T-helper 2 cell treated with Interferon-gamma antibody and Interleukin-4, amounts not matched to agents 5 μg/mL and 100 μg/mL, for 36 hours (primary cell): ENCODE results near the gene PTPRN2.

Experiments
- DNase-seq: peaks from one replicate; pipeline ENCODE4 v3.0.0; 2021; ENCODE audit warnings: low spot score
- H3K27ac Mint-ChIP-seq: one replicate; pipeline ENCODE4 v1.8.0; 2021; ENCODE audit warnings: mild to moderate bottlenecking, mixed read lengths
- H3K27me3 Mint-ChIP-seq: one replicate; pipeline ENCODE4 v1.8.0; 2021; ENCODE audit warnings: low read depth, mixed read lengths
- H3K36me3 Mint-ChIP-seq: one replicate; pipeline ENCODE4 v1.8.0; 2021; ENCODE audit warnings: low read depth, mixed read lengths
- H3K4me1 Mint-ChIP-seq: one replicate; pipeline ENCODE4 v1.8.0; 2021; ENCODE audit warnings: low read depth, mixed read lengths
- H3K4me3 Mint-ChIP-seq: one replicate; pipeline ENCODE4 v1.8.0; 2022; ENCODE audit warnings: mild to moderate bottlenecking, moderate library complexity, mixed read lengths
- H3K9me3 Mint-ChIP-seq: one replicate; pipeline ENCODE4 v1.8.0; 2021; ENCODE audit warnings: mixed read lengths

Gene PTPRN2

DNA sequence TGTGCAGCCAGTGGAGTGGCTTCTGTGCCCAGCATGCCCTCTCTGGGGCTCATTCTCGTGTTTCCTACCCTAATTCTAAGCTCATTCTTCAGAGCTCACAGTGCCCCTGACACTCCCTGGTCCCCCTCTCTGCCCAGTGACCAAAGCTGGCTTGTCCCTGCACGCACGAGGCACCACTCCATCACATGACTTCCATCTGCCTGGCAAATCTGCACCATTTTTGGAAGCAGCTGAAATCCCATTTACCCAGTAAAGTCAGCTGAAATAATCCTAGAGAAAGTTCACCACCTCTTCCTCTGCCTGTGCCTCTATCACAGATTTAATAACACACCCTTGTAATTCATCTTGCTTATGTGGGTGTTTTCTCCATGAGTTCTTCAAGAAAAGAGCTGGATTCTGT, 616.9 kb downstream of the PTPRN2 start:
- H3K27me3 Mint-ChIP-seq: no peaks in the 10 kb centered on the region
- no peak overlapping the region for H3K4me3 Mint-ChIP-seq
- H3K36me3 Mint-ChIP-seq: no peaks in the 10 kb centered on the region
- peaks cover 46% of the 10 kb centered on the region for H3K9me3 Mint-ChIP-seq
- no peak for DNase-seq
- H3K27ac Mint-ChIP-seq: no peak overlapping the region
- H3K4me1 Mint-ChIP-seq: no peaks in the 10 kb centered on the region

DNA sequence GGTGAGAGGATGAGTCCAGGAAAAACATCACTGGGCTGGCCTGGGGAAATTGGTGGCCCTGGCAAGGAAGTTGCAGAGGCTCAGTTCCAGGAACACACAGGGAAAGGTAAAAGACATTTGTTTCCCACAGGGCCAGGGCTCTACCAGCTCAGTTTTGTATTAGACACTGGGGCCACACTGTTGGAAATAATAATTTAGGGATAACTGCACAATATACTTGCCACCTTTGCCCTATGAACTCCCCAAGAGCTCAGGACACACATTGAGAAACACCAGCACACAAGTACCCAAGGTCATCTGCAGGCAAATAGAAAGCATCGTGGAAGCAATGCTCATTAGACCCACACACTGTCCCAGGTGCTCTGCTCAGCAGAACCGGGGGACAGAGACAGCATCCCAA, 617.6 kb downstream of the PTPRN2 start:
- peaks cover 39% of the 10 kb centered on the region for H3K9me3 Mint-ChIP-seq
- H3K27me3 Mint-ChIP-seq: no peaks in the 10 kb centered on the region
- H3K36me3 Mint-ChIP-seq: no peaks in the 10 kb centered on the region
- no peaks in the 10 kb centered on the region for H3K4me1 Mint-ChIP-seq
- H3K4me3 Mint-ChIP-seq: no peak overlapping the region
- DNase-seq: no peak
- H3K27ac Mint-ChIP-seq: no peak overlapping the region

DNA sequence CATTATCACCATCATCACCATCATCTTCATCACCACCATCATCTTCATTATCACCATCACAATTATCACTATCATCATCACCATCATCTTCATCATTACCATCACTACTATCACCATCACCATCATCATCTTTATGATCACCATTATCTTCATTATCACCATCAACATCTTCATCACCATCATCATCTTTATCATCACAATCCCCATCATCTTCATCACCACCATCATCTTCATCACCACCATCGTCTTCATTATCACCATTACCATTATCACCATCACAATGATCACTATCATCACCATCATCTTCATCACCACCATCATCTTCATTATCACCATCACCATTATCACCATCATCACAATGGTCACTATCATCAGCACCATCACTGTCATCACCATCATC, 621.1 kb downstream of the PTPRN2 start:
- Mint-ChIP-seq H3K27me3 (no peaks in the 10 kb centered on the region), H3K27ac (no peak overlapping the region), H3K9me3 (peaks cover 23% of the 10 kb centered on the region), H3K4me3 (no peak overlapping the region), H3K4me1 (no peaks in the 10 kb centered on the region), H3K36me3 (no peaks in the 10 kb centered on the region)
- no peak for DNase-seq

DNA sequence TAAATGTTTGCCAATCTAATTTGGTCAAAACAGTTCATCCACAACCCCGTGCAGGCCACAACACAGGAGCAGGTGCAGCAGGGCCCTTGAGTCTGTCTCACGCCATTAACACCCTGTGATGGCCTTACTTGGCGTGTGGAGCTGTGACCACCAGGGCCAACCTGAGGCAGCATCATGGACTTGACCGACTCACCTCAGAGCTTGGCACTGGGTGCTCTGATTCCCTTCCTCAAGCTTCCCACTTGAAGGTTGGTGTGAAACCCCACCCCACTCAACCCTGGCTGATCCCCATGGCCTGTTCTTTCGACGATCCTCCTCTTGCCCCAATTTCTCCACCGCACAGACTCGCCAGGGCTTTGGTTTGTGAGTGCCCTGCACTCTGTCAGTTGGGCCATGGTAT, 623.1 kb downstream of the PTPRN2 start:
- Mint-ChIP-seq H3K4me3 (no peak overlapping the region), H3K36me3 (no peaks in the 10 kb centered on the region), H3K4me1 (no peaks in the 10 kb centered on the region), H3K27me3 (peaks cover 2% of the 10 kb centered on the region), H3K27ac (no peak overlapping the region), H3K9me3 (peaks cover 11% of the 10 kb centered on the region)
- DNase-seq: no peak

DNA sequence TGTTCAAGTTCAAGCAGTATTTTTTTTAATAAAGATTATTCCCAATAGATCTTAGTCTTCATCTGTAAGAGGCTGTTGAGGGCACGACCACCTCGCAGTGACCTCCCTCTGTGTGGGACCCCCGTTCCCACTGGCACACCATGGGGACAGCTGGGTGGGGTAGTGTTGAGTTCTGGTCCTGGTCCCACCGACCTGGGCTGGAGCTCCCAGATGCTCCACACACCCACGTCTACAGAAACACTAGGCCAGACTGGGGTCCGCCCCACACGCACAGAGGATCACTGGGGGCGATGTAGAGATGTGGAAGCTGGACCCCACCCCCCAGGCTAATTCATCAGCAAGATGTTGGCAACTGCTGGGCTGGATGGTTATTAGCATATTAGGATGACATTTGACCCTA, 623.6 kb downstream of the PTPRN2 start:
- no peaks in the 10 kb centered on the region for H3K36me3 Mint-ChIP-seq
- H3K27me3 Mint-ChIP-seq: peaks cover 2% of the 10 kb centered on the region
- H3K9me3 Mint-ChIP-seq: peaks cover 7% of the 10 kb centered on the region
- H3K4me1 Mint-ChIP-seq: no peaks in the 10 kb centered on the region
- no peak overlapping the region for H3K27ac Mint-ChIP-seq
- H3K4me3 Mint-ChIP-seq: no peak overlapping the region
- DNase-seq: no peak

DNA sequence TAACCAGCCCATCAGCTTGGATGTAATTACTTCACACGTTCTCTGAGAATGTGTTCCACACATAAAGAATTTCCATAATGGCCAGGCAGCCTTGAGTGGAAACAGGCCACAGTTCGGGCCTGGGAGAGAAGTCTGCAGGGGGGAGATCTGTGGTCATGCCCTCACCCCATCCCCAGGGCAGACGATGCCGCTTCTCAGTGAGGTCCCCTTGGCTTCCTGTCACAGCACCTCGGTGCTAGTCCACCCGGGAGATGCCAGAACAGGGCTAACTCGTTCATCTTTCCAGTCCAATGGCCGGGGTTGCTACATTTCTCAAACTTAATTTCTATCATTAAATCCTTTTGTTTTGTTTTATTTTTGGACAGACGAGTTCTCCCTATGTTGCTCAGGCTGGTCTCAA, 624.1 kb downstream of the PTPRN2 start:
- H3K9me3 Mint-ChIP-seq: peaks cover 2% of the 10 kb centered on the region
- H3K4me3 Mint-ChIP-seq: no peak overlapping the region
- H3K36me3 Mint-ChIP-seq: no peaks in the 10 kb centered on the region

DNA sequence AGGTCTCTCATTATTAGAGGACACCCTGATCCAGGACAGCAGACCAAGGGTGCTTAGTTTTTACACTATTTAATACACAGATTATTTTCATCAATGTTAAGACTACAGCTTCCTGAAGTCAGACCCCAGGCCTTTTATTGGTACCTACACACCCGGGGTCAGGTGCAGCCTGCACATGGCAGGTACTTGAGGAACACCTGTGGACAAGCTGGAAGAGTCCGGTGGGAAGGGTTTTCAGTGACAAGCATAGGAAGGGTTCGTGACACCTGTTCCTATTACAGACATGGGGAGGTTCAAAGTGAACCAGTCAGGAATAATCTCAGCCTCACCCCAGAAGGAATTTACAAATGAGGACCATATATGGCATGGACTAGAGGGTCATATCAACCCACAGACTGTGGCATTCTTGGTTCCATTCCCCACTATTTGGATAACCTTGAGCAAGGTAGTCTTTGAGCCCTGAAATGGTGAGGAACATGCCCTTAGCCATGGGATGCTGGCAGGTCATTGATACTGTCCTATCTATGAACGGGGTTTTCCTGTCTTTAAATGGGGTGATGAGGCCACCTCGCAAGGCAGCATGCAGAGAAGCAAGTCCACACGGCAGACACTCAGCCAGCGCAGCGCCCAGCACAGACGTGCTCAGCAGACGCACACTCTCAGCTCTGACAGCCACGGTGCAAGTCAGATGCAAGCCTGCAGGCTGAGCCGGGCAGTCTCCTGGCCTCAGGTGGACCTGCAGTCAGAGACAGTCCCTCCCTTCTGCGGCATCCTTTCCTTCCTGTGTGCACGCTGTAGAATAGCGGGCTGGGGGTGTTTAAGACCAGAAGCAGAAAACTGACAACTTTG, 624.9 kb downstream of the PTPRN2 start:
- H3K4me1 Mint-ChIP-seq: no peaks in the 10 kb centered on the region
- H3K9me3 Mint-ChIP-seq: no peaks in the 10 kb centered on the region
- H3K4me3 Mint-ChIP-seq: no peak overlapping the region
- no peak overlapping the region for H3K27ac Mint-ChIP-seq
- no peak for DNase-seq
- H3K27me3 Mint-ChIP-seq: peaks cover 2% of the 10 kb centered on the region
- no peaks in the 10 kb centered on the region for H3K36me3 Mint-ChIP-seq

More for the DNA sequence above, 624.1 kb downstream of the PTPRN2 start:
- peaks cover 2% of the 10 kb centered on the region for H3K27me3 Mint-ChIP-seq
- H3K4me1 Mint-ChIP-seq: no peaks in the 10 kb centered on the region
- no peak for DNase-seq
- H3K27ac Mint-ChIP-seq: no peak overlapping the region

DNA sequence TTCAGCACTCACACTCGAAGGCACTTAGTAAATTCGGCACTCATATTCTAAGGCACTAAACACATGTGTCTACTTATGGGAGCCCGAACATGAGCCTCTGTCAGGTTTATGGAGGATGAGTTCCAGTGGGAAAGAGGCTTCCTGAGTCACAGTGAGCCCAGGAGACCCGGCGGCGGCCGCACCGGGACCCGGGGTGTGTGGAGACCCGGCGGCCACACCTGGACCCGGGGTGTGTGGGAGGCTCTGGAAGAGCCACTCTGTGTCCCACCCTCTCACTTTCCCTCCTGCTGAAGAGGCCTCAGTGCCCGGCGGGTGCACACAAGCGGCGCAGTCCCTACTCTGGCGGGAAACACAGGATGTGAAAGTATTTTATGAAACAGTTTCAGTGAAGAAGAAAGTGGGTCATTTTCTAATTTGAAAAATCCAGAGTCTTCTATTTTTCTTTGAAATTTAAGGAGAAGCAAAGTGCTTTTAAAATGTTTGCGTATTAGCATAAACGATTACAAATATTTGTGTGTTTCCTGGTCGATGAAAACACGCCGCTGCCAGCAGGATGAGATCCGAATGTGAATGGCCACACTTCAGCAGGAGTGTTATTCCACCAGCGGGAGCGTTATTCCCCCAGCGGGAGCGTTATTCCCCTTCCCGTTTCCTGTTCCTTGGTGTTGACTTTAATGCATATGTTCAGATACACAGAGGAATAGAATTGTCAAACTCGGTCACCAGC, 625.7 kb downstream of the PTPRN2 start:
- Mint-ChIP-seq H3K36me3 (no peaks in the 10 kb centered on the region), H3K27me3 (peaks cover 2% of the 10 kb centered on the region), H3K27ac (no peak overlapping the region), H3K9me3 (no peaks in the 10 kb centered on the region), H3K4me3 (no peak overlapping the region), H3K4me1 (no peaks in the 10 kb centered on the region)
- no peak for DNase-seq

DNA sequence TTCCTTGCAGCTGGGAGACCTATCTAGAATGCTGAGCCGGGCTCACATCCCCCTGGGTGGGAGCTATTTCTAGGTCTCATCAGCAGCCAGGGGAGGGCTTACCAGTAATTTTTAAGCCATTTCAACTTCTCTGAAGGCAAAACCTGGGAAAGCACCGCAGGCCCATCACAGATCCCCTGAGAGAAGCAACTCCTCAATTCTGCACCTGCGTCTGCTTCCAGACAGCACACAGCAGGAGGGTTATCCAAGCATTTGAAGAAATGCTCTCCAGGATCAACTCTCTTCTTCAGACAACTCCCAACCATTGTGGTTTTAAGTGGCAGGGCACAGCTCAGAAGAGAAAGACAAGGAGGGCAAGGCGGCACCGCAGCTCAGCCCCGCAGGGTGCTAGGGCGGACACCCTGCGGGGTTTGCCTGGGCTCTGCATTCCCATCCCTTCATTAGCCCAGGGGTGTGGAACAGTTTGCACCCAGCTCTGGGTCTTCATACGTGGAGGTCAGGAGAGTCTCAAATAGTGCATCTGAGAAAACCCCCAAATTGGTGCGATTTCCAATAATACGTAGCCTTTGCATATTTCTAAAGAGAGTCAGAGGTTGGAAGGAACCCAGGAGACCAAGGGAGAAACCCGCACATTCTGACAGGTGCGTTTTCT, 632.1 kb downstream of the PTPRN2 start:
- no peak overlapping the region for H3K4me3 Mint-ChIP-seq
- H3K9me3 Mint-ChIP-seq: no peaks in the 10 kb centered on the region
- no peak overlapping the region for H3K27ac Mint-ChIP-seq
- H3K4me1 Mint-ChIP-seq: no peaks in the 10 kb centered on the region
- H3K36me3 Mint-ChIP-seq: no peaks in the 10 kb centered on the region
- DNase-seq: no peak
- H3K27me3 Mint-ChIP-seq: peaks cover 2% of the 10 kb centered on the region

DNA sequence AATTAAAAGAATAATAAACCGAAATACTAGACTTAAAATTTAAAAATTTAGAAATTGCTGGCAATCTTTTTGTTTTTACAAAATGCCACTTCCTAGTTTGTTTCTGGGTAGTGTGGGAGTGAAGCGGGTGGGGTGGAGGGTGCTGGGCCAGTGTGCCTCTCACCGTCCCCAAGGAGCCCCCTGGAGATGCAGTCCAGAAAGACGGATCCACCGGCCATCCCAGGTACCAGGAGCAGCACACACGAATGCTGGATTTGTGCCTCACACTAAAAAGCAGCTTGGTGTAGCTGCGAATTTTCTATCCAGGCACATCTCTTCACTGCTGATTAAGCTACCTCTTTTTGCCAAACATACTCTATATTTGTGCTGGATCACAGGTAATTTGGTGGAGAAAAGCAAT, 632.7 kb downstream of the PTPRN2 start:
- peaks cover under 1% of the 10 kb centered on the region for H3K27me3 Mint-ChIP-seq
- no peaks in the 10 kb centered on the region for H3K9me3 Mint-ChIP-seq
- no peaks in the 10 kb centered on the region for H3K36me3 Mint-ChIP-seq
- DNase-seq: no peak
- H3K4me3 Mint-ChIP-seq: no peak overlapping the region
- H3K4me1 Mint-ChIP-seq: no peaks in the 10 kb centered on the region
- H3K27ac Mint-ChIP-seq: no peak overlapping the region

DNA sequence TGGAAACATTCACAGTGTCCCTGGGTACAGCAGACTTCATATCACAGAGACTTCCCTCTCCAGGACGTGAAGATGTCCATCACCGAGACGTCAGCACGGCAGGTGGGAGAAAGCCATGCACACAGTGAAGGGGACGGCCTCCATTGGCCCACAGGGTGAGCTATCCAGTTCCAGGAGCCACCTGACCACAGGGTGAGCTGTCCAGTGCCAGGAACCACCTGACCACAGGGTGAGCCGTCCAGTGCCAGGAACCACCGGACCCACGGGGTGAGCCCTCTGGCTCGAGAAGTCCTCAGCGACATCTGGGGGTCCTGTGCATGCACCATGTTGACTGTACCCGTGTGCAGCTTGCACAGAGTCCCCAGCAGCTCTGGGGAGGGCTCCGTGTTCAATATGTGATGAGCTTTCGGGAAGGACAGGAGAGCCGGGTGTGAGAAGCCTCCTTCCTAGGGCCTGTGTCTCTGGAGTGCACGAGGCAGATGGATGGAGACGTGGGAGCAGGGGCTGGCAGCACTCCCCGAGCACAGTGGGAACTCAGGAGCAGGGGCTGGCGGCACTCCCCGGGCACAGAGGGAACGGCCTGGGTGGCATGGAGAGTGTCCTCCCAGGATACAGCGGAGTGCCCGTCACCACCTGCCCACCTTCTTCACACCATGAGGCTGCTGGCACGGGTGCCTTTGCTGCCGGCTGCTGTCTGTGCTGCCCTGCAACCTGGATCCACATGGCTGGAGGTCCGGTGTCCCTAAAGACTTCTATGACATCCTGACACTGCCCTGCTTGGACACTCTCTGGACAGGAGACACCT, 634.6 kb downstream of the PTPRN2 start:
- no peak overlapping the region for H3K27ac Mint-ChIP-seq
- H3K4me3 Mint-ChIP-seq: no peak overlapping the region
- no peaks in the 10 kb centered on the region for H3K27me3 Mint-ChIP-seq
- H3K4me1 Mint-ChIP-seq: no peaks in the 10 kb centered on the region
- DNase-seq: no peak
- no peaks in the 10 kb centered on the region for H3K9me3 Mint-ChIP-seq
- no peaks in the 10 kb centered on the region for H3K36me3 Mint-ChIP-seq

DNA sequence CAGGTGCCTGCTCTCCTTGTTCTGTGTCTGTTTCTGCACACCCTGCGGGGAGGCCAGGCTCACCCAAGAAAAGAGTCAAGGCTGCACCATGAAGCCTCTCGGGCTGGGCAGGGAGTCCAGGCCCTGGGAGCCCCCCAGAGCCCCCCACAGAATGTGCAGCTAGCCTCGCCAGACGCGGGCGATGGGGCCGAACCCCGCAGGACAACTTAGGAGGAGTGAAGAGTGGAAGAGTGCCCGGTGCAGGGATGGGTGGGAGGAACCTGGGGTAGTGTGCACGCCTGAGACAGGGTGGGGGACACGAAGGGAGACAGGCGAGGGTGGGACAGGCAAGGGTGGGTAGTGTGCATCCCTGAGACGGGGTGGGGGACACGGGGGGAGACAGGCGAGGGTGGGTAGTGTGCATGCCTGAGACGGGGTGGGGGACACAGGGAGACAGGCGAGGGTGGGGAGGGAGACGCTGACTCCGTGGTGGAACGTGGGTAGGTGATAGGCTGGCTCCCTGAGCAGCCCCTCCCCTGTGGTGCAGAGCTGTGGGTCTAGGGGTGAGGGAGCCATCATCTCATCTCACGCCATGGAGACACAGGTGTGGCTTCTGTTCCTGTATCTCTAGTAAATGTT, 635.5 kb downstream of the PTPRN2 start:
- no peak for DNase-seq
- peaks cover 6% of the 10 kb centered on the region for H3K9me3 Mint-ChIP-seq
- no peaks in the 10 kb centered on the region for H3K4me1 Mint-ChIP-seq
- no peak overlapping the region for H3K27ac Mint-ChIP-seq
- no peaks in the 10 kb centered on the region for H3K27me3 Mint-ChIP-seq
- no peaks in the 10 kb centered on the region for H3K36me3 Mint-ChIP-seq
- H3K4me3 Mint-ChIP-seq: no peak overlapping the region

DNA sequence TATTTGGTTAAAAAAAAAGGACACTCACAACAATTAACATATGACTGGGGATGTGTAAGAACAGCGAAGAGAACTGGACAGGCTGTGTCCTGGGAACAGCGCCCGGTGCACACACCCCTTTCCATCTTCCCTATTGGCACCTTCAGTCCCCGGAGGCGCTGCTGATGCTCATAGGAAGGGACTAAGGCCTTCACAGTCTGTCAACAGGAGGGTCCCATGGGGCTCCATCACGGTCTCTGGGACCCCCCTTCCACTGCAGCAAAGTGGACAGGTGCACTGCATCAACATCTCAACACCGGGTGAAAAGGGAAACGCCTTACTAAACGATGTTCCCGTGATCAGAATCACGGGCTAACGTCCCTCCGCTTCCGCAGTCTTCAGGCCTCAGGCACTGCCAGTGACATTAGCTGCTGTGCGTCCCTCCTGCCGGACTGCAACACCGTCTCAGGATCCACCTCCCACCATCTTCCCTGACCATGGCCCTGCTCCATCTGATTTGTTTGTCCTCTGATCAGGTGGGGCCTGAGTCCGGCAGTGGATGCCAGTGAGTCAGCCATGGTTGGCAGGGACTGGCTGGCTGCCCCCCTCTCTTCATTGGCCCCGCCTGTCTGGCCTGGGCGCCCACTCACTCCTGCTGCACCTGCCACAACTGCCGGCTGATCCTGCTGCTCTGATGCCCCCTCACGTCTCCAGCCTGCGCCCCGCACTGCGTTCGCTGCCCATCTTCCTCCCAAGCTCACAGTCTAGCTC, 636.1 kb downstream of the PTPRN2 start:
- Mint-ChIP-seq H3K27me3 (no peaks in the 10 kb centered on the region), H3K27ac (no peak overlapping the region), H3K4me3 (no peak overlapping the region), H3K4me1 (no peaks in the 10 kb centered on the region), H3K36me3 (no peaks in the 10 kb centered on the region), H3K9me3 (peaks cover 11% of the 10 kb centered on the region)
- no peak for DNase-seq
